Measurements from ENCODE around the gene CASZ1. TPM values are rescaled to one million over a fixed set of nuclear protein-coding genes. Genes with fewer than 3 reads are reported as not detected.

CASZ1 gene
- polyA plus RNA-seq, 3 donors = 0.30 to 3.7 (median 0.50) TPM

DNA sequence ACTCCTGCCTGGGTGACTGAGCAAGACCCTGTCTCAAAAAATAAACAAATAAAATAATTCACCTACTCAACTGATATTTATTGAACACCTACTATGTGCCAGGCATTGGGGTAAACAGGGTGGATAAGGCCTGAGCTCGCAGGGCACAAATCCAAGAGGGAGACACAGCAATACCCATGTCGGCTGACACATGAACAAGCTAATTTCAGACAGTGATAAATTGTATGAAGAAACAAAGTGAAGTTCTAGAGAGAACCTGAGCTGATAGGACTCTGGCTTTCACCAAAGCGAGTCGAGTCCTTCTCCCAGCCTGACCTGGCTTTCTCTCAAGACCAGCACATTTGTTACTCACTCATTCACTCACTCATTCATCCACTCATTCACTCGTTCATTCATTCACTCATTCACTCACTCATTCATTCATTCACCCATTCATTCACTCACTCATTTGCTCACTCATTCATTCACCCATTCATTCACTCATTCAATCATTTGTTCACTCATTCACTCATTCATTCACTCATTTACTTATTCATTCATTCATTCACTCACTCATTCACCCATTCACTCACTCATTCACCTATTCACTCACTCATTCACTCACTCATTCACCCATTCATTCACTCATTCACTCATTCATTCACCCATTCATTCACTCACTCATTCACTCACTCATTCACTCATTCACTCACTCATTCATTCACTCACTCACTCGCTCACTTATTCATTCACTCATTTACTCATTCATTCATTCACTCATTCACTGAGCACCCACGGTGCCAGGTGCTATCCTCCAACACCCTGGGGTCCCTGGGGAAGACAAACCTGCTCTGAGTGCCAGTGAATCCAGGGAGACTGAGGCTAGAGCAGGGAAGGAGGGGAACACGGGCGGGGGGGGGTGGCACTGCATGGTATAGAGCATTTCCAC is 37.4 kb upstream of the CASZ1 start:
- Mint-ChIP-seq H3K4me3 (peak overlapping the region in 1 of 2 donors; percentile 67), H3K9me3 (peaks cover 0 to 5% (median 3%) of the 10 kb centered on the region in 7 donors), H3K36me3 (no peaks in the 10 kb centered on the region), H3K27me3 (ENCODE audit: low read depth in 3 of 3) (peaks cover 34 to 49% (median 38%) of the 10 kb centered on the region in 3 donors), H3K4me1 (peaks cover 7% of the 10 kb centered on the region), H3K27ac (peak overlapping the region in 1 of 7 donors; percentile 22)
- no peaks in the 10 kb centered on the region for H3K36me3 ChIP-seq (replicated peaks in 1 of 2; ENCODE audit: control insufficient read depth in 1 of 2, insufficient read depth in 2 of 2, low read length in 2 of 2)
- TF ChIP-seq, protein P1, sequence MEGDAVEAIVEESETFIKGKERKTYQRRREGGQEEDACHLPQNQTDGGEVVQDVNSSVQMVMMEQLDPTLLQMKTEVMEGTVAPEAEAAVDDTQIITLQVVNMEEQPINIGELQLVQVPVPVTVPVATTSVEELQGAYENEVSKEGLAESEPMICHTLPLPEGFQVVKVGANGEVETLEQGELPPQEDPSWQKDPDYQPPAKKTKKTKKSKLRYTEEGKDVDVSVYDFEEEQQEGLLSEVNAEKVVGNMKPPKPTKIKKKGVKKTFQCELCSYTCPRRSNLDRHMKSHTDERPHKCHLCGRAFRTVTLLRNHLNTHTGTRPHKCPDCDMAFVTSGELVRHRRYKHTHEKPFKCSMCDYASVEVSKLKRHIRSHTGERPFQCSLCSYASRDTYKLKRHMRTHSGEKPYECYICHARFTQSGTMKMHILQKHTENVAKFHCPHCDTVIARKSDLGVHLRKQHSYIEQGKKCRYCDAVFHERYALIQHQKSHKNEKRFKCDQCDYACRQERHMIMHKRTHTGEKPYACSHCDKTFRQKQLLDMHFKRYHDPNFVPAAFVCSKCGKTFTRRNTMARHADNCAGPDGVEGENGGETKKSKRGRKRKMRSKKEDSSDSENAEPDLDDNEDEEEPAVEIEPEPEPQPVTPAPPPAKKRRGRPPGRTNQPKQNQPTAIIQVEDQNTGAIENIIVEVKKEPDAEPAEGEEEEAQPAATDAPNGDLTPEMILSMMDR (IDR thresholded peaks at IDR 0.05) = no peak
- no peaks in the 10 kb centered on the region for H3K9me3 ChIP-seq (replicated peaks in 1 of 2; ENCODE audit: control insufficient read depth in 1 of 2, insufficient read depth in 1 of 2, low read length in 2 of 2)
- no peak for DNase-seq
- no peak overlapping the region for H2AFZ ChIP-seq (ENCODE audit: insufficient read depth, low read depth, low read length, poor library complexity, severe bottlenecking)
- H3K79me2 ChIP-seq (ENCODE audit: insufficient read depth, low read length) = no peaks in the 10 kb centered on the region
- H3K4me2 ChIP-seq (replicated peaks; ENCODE audit: extremely low read depth, low read length, poor library complexity, severe bottlenecking) = no peak overlapping the region
- no peak overlapping the region for H3K4me3 ChIP-seq (replicated peaks in 1 of 3; ENCODE audit: low read depth in 2 of 3, low read length in 3 of 3)
- no peaks in the 10 kb centered on the region for H4K20me1 ChIP-seq (ENCODE audit: insufficient read depth, low read length)
- H3K9ac ChIP-seq (ENCODE audit: insufficient read depth, low read length, poor library complexity, severe bottlenecking) = no peak overlapping the region
- intact Hi-C loops (cut with micrococcal nuclease) = no loop called here
- H3K27ac ChIP-seq (ENCODE audit: low read depth in 1 of 2, low read length in 2 of 2) = no peak overlapping the region
- H3K27me3 ChIP-seq (ENCODE audit: control insufficient read depth in 2 of 2, insufficient read depth in 2 of 2, low read length in 2 of 2) = peaks cover 7 to 30% of the 10 kb centered on the region in 2 donors
- 78% methylated on average over 5 of the region's 9 CpGs for WGBS (ENCODE audit: insufficient coverage)
- H3K4me1 ChIP-seq (ENCODE audit: control insufficient read depth in 1 of 2, insufficient read depth in 2 of 2, low read length in 2 of 2) = no peaks in the 10 kb centered on the region

DNA sequence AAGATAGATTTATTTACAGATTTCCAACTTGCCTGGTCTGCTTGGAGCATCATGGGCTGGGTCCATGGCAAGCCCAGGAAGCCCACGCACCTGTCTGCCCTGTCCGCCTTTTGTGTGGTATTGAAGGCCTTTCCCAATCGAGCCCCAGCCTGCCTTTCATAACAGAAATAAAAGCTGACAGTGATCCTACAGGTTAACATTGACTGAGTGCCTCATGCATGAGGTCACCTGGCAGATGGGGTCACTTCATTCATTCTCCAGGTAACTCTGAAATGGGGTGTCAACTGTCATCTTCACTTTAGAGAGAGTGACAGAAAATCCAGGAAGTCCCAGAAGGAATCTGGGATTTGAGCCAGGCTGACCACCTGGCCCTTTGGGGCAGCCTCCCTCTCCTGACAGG is 36.3 kb upstream of the CASZ1 start:
- Histone ChIP-seq H3K9me3 (replicated peaks in 1 of 2; ENCODE audit: control insufficient read depth in 1 of 2, insufficient read depth in 1 of 2, low read length in 2 of 2) (no peaks in the 10 kb centered on the region), H3K9ac (ENCODE audit: insufficient read depth, low read length, poor library complexity, severe bottlenecking) (no peak overlapping the region), H3K27me3 (ENCODE audit: control insufficient read depth in 2 of 2, insufficient read depth in 2 of 2, low read length in 2 of 2) (peaks cover 7 to 30% of the 10 kb centered on the region in 2 donors), H4K20me1 (ENCODE audit: insufficient read depth, low read length) (no peaks in the 10 kb centered on the region), H3K27ac (ENCODE audit: low read depth in 1 of 2, low read length in 2 of 2) (no peak overlapping the region), H3K36me3 (replicated peaks in 1 of 2; ENCODE audit: control insufficient read depth in 1 of 2, insufficient read depth in 2 of 2, low read length in 2 of 2) (no peaks in the 10 kb centered on the region), H3K4me1 (ENCODE audit: control insufficient read depth in 1 of 2, insufficient read depth in 2 of 2, low read length in 2 of 2) (no peaks in the 10 kb centered on the region), H2AFZ (ENCODE audit: insufficient read depth, low read depth, low read length, poor library complexity, severe bottlenecking) (no peak overlapping the region), H3K4me2 (replicated peaks; ENCODE audit: extremely low read depth, low read length, poor library complexity, severe bottlenecking) (no peak overlapping the region), H3K4me3 (replicated peaks in 1 of 3; ENCODE audit: low read depth in 2 of 3, low read length in 3 of 3) (no peak overlapping the region), H3K79me2 (ENCODE audit: insufficient read depth, low read length) (no peaks in the 10 kb centered on the region)
- no peaks in the 10 kb centered on the region for H3K36me3 Mint-ChIP-seq
- 83% methylated on average over 2 of the region's 3 CpGs for WGBS (ENCODE audit: insufficient coverage)
- peaks cover 7% of the 10 kb centered on the region for H3K4me1 Mint-ChIP-seq
- H3K27me3 Mint-ChIP-seq (ENCODE audit: low read depth in 3 of 3) = peaks cover 34 to 53% (median 41%) of the 10 kb centered on the region in 3 donors
- H3K9me3 Mint-ChIP-seq = peaks cover 0 to 5% (median 3%) of the 10 kb centered on the region in 7 donors
- H3K4me3 Mint-ChIP-seq = no peak overlapping the region
- TF ChIP-seq, protein P1 (IDR thresholded peaks at IDR 0.05) = no peak
- intact Hi-C loops (cut with micrococcal nuclease) = no loop called here
- no peak overlapping the region for H3K27ac Mint-ChIP-seq
- DNase-seq = no peak

Measured in CD14-positive monocyte (primary cell).